GM19324 (cell line): Measurements from ENCODE around the gene KCNAB1.
"Not testable (repeated sequence)": the region's sequence is repeated elsewhere in the genome, so short reads cannot be mapped to it uniquely, and the experiment has no call there.

ENCODE experiments used
- ATAC-seq: cut with Tn5 transposase; IDR thresholded peaks from one replicate; pipeline ENCODE4 v1.9.1; 2021; ENCODE audit warnings: mild to moderate bottlenecking, moderate library complexity; ENCODE audit not compliant: unreplicated experiment, low FRiP score

KCNAB1 gene

DNA sequence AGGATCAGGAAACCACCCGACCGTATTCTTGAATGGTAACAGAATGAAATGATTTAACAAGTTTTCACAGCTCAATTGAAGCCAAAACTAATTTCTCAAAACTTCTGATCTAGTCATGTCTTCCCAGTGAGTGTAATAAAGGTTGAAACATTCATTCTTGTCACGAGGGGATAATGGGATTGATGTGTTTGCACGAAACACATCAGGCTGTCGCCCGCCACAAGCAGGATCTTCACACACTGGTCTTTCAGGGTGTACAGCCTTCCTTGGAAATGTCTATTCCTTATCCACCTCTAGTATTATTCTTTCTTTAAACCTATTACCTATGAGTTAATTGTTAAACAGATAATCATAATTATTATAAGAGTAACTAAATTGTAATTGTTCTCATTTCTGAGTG lies 94.3 kb downstream of the KCNAB1 start:
- no peak for ATAC-seq

DNA sequence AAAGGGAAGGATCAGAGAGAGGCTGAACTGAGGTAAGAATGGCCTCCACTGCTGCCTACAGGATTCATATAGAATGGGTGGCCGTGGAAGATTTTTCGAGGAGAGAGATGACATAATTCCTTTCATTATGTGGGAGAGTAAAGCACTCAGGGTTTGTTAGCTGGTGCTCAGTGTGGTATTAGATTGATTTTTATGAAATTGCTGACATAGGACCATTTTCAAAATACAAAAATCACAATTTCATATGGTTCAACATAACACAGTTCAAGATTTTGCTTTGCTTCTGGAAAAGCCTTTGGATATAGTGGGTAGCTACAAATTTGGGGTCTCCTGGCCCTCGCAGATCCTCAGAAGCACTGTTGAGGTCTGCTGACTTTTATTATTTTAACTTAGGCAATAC lies 95.4 kb downstream of the KCNAB1 start:
- ATAC-seq = no peak

DNA sequence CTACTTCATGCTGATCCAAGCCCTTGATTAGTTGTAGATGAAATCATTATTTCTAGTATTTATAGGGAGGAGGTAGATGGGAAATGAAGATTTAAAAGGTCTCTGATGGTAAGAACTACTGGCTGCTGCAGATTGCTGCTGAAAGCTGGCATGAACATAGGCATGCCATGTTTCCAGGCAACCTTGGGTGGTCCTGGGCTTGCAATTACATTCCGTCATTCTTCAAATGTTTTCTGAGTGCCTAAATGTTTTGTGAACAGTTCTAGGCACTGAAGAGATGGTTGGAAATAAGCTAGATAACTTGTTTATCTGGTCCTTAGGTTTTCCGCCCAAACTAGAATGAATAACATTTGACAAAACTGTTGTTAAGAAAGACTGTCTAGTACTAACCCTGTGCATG lies 95.8 kb downstream of the KCNAB1 start:
- no peak for ATAC-seq

DNA sequence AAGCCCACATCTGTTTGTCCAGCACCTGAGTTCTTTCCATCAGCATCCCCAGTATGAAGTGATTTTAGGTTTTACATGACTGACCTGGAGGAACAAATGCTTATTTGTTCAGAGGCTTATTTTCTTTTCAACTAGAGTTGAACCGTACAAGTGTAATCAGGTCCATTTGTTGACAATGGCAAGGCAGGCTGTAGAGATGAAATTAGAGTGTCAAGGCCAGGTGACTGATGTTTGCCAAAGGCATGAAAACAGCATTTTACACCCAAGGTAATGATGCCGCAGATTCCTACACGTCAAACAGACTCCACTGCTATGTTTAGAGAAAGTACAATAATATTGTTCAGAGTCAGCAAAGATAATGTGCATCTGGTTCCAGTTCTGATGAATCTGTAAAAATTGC lies 96.5 kb downstream of the KCNAB1 start:
- ATAC-seq = no peak

DNA sequence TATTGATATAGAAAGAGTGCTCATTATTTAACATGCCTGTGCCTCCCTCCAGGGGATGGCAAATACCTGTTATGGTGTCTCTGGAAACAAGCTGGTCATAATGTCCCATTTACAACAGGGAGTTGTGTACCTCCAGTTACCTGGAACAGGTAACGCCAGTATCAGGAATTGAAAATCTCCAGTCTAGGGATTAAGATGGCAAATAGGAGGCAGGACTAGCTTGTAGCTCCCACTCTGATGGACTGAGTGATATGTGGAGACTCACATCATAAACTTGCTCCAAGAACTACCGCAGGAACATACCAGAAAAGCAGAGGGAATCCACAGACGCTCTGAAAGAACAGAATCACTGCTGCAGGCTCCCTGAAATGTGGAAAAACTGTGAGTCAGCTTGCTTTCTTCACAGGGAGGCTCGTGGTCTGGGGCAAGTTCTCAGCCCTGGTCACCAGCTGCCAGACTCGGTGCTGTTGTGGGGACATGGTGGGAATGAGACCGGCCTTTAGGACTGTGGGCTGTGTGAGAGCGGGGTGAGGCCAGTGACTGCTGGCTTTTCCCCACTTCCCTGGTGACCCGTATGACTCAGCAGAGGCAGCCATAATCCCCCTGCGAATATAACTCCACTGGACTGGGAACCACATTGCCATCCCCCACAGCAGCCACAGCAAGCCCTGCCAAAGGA lies 97.4 kb downstream of the KCNAB1 start:
- no peak for ATAC-seq

DNA sequence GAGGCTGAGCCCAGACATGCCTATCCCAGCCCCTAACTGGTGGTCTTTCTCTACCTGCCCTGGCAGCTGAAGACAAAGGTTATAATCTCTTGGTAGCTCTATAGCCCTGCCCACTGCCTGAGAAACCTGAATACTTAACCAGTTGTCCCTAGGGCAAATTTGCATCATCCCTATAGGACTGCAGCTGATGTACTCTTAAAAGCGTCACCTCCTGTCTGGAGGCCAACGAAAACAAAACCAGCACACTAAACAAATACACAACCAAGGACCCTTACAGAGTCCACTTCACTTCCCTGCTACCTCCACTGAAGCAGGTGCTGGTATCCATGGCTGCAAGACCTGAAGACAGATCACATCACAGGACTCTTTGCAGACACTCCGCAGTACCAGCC lies 98.0 kb downstream of the KCNAB1 start:
- no peak for ATAC-seq

DNA sequence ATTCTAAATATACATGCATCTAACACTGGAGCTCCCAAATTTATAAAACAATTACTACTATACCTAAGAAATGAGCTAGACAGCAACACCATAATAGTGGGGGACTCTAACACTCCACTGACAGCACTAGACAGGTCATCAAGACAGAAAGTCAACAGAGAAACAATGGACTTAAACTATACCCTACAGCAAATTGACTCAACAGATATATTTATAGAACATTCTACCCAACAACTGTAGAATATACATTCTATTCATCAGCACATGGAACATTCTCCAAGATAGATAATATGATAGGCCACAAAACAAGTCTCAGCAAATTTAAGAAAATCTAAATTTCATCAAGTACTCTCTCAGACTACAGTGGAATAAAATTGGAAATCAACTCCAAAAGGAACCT lies 102.0 kb downstream of the KCNAB1 start:
- ATAC-seq = not testable (repeated sequence)

DNA sequence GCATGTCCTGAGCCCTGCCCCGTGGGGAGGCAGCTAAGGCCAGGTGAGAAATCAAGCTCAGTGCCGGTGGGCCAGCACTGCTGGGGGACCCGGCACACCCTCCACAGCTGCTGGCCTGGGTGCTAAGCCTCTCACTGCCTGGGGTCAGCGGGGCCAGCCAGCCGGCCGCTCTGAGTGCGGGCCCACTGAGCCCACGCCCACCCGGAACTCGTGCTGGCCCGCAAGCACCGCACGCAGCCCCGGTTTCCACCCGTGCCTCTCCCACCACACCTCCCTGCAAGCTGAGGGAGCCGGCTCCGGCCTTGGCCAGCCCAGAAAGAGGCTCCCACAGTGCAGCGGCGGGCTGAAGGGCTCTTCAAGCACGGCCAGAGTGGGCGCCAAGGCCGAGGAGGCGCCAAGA lies 103.7 kb downstream of the KCNAB1 start:
- ATAC-seq = not testable (repeated sequence)

DNA sequence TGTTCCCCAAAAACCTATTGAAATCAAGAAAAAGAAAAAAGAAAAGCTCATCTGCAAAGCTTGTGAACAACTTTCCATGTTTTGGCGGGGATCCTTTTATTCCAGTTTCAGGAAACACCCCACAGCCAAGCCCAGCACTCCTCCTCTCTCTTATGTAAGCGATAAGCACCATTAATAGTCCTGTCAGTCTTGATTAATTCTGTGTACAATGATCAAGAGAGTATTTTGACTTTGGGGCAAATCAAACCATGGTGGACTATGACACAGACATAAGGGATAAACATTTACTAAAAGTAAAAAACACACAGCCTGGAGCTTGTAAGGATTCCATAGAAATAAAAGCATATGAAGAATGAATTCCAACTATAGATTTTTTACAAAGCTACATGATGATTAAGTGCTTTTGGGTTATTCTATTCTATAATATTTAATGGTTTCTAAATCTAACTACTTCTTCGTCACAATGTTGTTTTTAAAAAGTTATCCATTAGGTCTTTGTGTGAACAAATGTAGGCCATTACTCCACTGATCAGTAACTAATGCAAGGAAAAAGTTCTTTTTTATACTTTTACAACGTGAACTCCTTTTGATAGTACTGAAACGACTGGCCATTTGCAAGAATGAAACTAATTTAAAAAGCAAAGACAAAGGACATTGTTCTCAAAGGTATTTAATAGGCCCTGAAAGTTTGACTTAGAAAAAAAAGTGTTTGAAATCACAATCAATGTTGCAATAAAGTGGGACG lies 106.5 kb downstream of the KCNAB1 start:
- ATAC-seq = no peak

DNA sequence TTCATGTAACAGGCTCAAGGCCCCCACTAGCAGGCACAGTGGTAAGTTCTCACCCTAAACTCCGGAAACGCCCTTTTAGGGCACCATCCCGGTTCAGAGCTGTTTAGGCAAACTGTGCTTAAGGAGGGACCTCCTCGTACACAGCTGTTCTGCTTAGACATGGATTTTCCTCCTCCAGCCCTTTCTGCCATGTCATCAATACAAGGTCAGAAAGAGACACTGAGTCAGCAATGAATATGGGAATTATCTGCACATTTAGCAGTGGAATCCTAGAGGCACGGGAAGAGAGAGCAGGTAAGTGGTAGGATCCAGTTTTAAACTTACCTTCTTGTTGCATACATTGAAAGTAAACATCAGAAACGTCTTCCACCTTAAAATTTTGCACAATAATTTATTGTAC lies 107.3 kb downstream of the KCNAB1 start:
- ATAC-seq = no peak

DNA sequence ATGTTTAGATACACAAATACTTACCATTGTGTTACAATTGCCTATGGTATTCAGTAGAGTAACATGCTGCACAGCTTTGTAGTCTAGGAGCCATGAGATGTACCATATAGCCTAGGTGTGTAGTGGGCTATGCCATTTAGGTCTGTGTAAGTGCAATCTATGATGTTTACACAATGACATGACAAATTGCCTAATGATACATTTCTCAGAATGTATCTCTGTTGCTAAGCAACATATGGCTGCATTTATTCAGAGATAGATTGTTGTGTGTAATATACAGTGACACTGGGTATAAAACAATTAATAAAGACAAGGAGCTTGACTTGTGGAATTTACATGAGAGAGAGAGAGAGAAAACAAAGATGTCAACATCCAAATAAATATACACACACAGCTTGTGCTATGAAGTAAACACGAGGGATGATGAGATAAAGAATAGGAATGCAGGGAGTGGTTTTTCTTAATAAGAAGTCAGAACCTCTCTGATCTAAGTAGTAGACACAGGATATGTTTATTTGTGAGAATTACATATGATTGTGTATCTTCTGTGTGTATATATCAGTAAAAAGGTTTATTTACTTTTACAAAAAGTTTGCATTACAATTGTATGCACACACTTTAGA lies 110.0 kb downstream of the KCNAB1 start:
- no peak for ATAC-seq

DNA sequence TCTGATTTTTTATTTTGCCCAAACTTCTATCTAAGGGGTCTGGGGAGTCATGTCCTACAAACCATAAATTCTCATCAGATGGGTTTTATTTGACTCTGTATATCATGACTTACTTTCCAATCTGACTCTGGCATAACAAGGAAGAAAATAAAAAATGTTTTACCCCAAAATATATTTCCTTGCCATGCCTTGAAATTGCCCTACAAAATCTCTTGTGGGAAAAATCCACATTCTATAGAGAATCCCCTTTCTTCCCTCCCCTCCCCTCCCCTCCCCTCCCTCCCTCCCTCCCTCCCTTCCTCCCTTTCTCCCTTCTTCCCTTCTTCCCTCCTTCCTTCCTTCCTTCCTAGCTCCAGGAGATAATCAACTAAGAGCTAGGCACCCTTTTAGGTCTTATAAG lies 110.8 kb downstream of the KCNAB1 start:
- not testable (repeated sequence) for ATAC-seq

DNA sequence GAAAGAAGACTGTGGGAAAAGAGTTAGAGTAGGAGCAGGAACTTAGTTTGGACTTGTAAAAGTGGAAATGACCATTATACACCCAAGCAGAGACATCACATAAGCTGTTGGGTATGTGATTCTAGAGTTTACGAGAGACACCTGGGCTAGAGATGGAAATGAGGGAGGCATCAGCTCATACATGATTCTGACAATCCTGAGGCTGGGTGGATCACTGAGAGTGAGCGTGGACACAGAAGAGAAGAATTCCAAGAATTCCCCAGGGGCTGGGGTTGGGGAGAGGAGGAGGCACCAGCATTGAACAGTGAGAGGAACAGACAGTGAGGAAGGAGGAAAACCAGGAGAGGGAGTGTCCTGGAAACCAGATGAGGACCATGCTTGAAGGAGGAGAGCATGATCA lies 113.5 kb downstream of the KCNAB1 start:
- ATAC-seq = no peak

DNA sequence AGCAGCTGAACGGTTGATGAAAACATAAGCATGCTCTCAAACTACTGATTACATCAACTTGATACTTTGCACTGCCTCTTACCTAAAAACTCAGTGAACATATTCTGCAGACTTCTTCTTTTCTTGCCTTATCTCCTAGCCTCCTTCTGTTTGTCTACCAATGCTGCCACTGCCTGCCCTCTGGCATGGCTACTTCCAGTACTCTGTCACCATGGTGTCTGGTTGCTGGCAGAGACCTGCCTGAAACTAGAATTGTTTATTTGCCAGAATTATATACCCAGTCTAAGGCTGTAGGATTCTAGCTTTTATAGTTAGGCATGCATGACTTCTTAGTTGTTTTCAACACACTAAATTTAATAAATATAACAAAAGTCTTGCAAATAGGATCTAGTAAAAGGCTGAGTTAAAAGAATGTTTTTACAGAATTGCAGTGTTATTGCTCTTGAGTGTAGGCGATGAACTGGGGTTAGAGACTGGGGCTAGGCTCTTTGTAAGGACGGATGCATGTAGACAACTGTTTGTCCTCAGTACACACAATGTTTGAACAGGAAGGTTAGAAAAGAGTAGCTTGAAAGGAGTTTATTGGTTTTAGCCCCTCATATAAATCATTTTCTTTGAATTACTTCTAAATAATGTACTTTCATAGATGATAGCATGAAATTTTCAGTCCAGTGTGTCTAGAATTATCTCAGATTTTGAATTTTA lies 116.3 kb downstream of the KCNAB1 start:
- no peak for ATAC-seq

DNA sequence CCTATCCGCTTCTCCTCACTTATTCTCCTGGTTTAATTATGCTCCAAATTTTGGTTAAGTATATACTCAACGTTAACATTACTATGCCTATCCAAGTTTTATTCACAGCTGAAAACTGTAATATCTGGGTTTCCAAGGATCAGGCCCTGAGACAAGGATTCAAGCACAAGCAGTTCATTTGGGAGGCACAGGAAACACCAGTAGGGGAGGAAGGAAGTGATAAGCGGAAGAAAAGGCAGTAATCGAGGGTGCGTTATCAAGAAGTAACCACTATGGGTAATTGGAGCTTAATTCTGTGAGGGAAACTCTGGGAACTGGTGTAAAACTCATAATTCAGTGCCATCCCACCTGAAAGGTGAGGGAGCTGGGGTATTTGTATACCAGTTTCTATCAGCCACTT lies 120.3 kb downstream of the KCNAB1 start:
- no peak for ATAC-seq

DNA sequence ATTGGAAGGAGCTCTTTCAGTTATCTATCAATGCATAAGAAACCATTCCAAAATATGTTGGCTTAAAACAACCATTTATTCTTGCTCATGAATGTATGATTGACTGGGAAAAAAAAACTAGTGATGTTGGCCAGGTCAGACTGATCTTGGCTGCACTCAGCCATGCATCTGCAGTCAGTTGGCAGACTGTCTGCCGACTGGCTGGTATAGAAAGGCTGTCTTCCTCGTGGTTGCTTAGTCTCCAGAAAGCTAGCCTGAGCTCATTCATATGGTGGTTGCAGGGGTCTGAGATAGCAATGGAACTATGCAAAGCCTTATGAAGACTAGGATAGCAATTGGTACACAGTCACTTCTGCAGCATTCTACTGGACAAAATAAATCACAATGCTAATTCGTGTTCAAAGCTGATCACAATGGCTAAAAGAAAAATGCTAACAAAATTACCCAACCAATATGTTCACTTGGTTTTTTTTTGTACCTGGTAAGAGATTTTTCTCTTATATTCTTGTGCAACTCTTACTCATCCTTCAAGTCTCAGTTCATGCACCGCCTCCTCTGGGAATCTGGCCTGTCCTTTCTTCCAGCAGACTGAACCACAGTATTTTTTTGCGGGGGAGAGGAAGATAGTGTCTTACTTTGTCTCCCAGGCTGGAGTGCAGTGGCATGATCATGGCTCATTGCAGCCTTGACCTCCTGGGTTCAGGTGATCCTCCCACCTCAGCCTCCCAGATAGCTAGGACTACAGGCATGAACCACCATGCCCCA lies 126.8 kb downstream of the KCNAB1 start:
- ATAC-seq = no peak

DNA sequence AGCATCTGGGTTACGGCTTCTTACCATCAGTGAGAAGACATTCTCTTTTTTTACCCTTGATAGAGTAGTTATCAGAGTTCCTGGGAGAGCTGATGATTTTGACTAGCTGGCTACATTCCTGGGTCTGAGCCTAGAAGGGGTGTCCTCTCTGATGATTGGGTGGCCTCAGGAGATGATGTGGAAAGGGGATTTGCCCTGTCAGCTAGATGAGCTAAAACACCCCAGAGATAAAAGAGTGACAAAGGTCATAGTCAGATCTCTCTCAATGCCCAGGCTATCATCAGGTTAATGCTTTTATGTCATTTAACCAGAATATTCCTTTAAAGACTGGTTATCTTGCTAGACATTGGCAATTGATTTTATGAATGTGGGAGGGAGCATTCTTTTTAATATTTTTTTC lies 130.2 kb downstream of the KCNAB1 start:
- no peak for ATAC-seq

DNA sequence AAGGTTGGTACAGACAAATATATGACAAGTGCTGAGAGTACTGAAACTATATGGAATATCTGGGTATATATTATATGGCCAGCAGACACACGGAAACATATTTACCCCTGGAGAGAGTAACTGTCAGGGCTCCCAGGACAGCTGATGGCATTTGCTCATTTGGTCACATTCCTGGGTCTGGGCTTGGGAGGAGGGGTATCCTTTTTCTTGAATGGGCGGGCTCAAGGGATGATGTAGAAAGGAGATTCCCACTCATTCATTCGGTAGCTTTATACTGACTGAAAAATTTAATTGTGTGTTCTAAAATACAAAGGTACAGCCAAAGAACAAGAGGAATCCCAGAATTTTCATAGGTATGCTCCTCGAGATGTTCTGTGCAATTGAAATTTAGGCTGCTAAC lies 131.0 kb downstream of the KCNAB1 start:
- no peak for ATAC-seq

DNA sequence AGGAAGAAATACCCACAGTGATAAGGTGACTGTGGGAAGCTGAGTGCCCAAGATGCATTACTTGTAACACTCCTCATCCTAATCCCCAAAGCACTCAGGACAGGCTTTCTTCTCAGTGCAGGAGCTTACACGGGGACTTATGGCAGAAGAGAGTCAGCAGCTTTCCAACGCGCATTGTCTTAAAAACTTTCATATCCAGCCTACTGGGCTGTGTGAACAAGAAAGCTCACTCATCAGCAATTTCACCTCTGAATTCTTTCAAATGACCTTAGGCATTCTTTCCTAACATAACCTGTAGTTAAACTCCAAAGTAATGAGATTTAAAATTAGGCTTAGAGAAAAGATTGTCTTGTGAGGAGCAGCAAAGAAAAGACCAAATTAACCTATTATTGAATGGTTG lies 132.3 kb downstream of the KCNAB1 start:
- ATAC-seq = no peak

DNA sequence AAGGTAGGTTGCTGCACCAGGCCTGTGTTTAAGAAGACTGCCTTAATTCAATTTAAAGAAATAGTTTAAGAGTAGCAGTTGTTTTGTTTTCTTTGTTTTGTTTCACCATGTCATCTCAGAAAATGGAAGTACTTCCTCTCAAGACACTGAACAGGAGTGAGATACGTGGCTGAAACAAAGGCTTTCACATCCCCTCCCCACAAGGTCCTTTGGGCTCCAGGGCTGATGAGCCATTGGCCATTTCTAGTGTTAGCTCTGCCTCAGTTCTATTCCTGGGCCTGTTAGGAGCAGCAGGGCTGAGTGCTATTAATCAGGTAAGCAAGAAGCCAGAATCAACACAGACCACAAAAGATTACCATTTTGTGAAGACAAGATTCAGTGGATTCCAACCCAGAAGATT lies 132.8 kb downstream of the KCNAB1 start:
- ATAC-seq = peak; percentile 44

DNA sequence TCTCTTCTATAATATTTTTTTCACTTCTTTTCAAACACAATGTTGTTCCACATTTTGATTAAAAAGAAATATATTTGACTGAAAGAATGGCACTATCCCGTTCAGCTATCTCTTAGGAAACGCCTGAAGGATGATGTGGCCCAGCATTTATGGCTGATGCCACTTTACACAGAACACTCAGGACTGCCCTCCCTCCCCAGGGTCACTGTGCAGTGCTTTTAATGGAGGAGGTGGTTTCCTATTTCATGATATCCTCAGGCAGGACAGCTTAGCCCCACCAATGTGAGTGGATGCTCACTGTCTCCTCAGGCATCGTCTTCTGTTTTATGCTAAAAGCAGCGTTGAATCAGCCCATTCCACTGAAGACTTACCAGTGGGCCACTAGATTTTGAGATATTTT lies 135.9 kb downstream of the KCNAB1 start:
- ATAC-seq = no peak
